Large intestine (tissue), 3 donors: ENCODE measurements around the gene FBP2. TPM values are rescaled to one million over a fixed set of nuclear protein-coding genes. Genes with fewer than 3 reads are reported as not detected.

Source experiments
- DNase-seq, 2 donors: peaks; one replicate each; pipeline versions ENCODE4 v3.0.0 to v3.0.0-alpha.2; 2013
- H3K27ac ChIP-seq: one replicate; pipeline ENCODE4 v1.5.1; 2013; ENCODE audit warnings: low read length
- H3K27me3 ChIP-seq: 2 replicates; pipeline ENCODE4 v1.6.1; 2013; ENCODE audit warnings: low read length; ENCODE audit not compliant: control insufficient read depth, insufficient read depth
- H3K36me3 ChIP-seq: 2 replicates; pipeline ENCODE4 v1.6.1; 2013; ENCODE audit warnings: low read length; ENCODE audit not compliant: control insufficient read depth, insufficient read depth
- H3K4me1 ChIP-seq: one replicate; pipeline ENCODE4 v1.6.1; 2013; ENCODE audit warnings: low read length; ENCODE audit not compliant: control insufficient read depth, insufficient read depth
- H3K4me3 ChIP-seq: one replicate; pipeline ENCODE4 v1.5.1; 2013; ENCODE audit warnings: low read length
- H3K9me3 ChIP-seq: one replicate; pipeline ENCODE4 v1.6.1; 2013; ENCODE audit warnings: mild to moderate bottlenecking, low read depth, low read length, moderate library complexity; ENCODE audit not compliant: control insufficient read depth
- WGBS: methylation state at CpG from one replicate; pipeline ENCODE4 v1.1.5; 2013; ENCODE audit warnings: low lambda C conversion rate; ENCODE audit not compliant: insufficient coverage; 5-methylcytosine and 5-hydroxymethylcytosine counted together
- polyA plus RNA-seq: library from polyadenylated mRNA; unstranded; fragments of 120-200 nt; gene quantifications from one replicate; pipeline ENCODE4 v1.2.1, GENCODE V29; 2013

Gene FBP2
- polyA plus RNA-seq, 1 donor = 0.25 TPM

GRCh38 chr9:94588681-94589080 is 4.9 kb downstream of the FBP2 start:
- Histone ChIP-seq H3K9me3 (no peaks in the 10 kb centered on the region), H3K27ac (no peak overlapping the region), H3K27me3 (no peaks in the 10 kb centered on the region), H3K4me3 (no peak overlapping the region), H3K4me1 (no peaks in the 10 kb centered on the region), H3K36me3 (no peaks in the 10 kb centered on the region)
- DNase-seq = no peak
- 80% methylated on average over 1 of the region's 9 CpGs for WGBS

- no peak for DNase-seq
- WGBS = 0% methylated on average over 1 of the region's 9 CpGs
- Histone ChIP-seq H3K4me1 (no peaks in the 10 kb centered on the region), H3K27me3 (no peaks in the 10 kb centered on the region), H3K4me3 (no peak overlapping the region), H3K9me3 (no peaks in the 10 kb centered on the region), H3K27ac (no peak overlapping the region), H3K36me3 (no peaks in the 10 kb centered on the region)
Measured at GRCh38 chr9:94586814-94587213, 6.8 kb downstream of the FBP2 start.

DNA sequence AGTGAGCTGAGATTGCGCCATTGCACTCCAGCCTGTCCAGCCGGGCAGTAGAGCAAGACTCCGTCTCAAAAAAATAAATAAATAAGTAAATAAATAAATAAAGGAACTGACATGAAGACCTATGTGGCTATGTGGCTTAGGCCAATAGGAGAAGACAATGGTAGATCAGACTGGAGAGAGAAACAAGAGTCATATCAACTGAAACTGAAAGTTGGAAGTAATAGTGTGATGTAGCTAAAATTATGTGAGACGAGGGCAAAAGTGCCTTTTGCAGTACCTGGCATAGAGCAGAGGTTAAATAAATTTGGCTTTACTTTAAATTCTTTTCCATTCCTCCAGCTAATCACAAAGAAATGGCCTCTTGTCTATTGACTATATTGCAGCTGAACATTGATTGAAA is 7.3 kb downstream of the FBP2 start:
- peak in 1 of 2 donors; percentile 35 for DNase-seq
- no peak overlapping the region for H3K27ac ChIP-seq
- H3K36me3 ChIP-seq = no peaks in the 10 kb centered on the region
- 100% methylated on average over 2 of the region's 4 CpGs for WGBS
- H3K4me3 ChIP-seq = no peak overlapping the region
- no peaks in the 10 kb centered on the region for H3K4me1 ChIP-seq
- H3K9me3 ChIP-seq = no peaks in the 10 kb centered on the region
- H3K27me3 ChIP-seq = no peaks in the 10 kb centered on the region

DNA sequence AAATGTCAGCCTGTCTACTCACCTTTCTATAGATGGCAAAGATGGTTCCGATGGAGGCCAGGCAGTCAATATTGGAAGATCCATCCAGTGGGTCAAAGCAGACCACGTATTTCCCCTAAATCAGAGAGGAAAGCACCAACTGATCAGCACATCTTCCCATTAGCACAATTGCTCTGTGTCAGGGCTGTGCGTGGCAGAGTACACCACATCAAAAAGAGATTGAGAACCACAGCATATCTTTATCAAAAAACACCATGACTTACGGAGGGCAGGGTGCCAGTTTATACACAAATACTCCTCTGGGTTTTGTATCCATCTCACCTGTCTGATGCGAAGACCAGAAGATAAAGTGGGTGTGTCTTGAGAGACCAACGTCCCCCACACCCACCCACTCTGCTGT is 9.1 kb downstream of the FBP2 start:
- no peaks in the 10 kb centered on the region for H3K9me3 ChIP-seq
- H3K27ac ChIP-seq = no peak overlapping the region
- no peak overlapping the region for H3K4me3 ChIP-seq
- H3K36me3 ChIP-seq = no peaks in the 10 kb centered on the region
- no peak for DNase-seq
- no peaks in the 10 kb centered on the region for H3K4me1 ChIP-seq
- no CpG with 5 or more reads among the region's 6 CpGs for WGBS
- no peaks in the 10 kb centered on the region for H3K27me3 ChIP-seq

DNA sequence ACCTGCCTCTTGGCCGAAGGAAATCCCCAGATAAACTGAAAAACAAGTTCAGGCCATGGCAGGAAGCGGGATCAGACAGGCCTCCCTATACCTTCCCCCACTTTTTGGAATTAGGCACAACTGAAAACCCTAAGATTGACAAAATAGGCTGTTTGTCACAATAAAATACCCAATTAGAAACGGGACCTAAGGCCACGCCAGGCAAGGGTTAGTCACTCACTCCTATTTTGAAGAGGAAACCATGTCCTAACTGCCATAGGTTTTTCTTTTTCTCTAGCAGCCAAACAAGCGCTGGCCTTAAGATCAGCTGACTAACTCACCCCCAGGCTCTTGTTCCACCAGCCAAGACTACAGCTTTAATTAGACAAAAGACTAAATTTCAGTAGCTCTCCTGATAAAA is 11.9 kb downstream of the FBP2 start:
- Histone ChIP-seq H3K4me1 (peaks cover 5% of the 10 kb centered on the region), H3K27me3 (no peaks in the 10 kb centered on the region), H3K27ac (no peak overlapping the region), H3K4me3 (no peak overlapping the region), H3K9me3 (no peaks in the 10 kb centered on the region), H3K36me3 (no peaks in the 10 kb centered on the region)
- DNase-seq = no peak
- 100% methylated on average over 1 of the region's 5 CpGs for WGBS

GRCh38 chr9:94577571-94577970 is 16.1 kb downstream of the FBP2 start:
- 60% methylated on average over 2 of the region's 2 CpGs for WGBS
- DNase-seq = no peak
- Histone ChIP-seq H3K27ac (no peak overlapping the region), H3K27me3 (no peaks in the 10 kb centered on the region), H3K4me3 (no peak overlapping the region), H3K9me3 (no peaks in the 10 kb centered on the region), H3K4me1 (peaks cover 5% of the 10 kb centered on the region), H3K36me3 (no peaks in the 10 kb centered on the region)

GRCh38 chr9:94577036-94577435 is 16.6 kb downstream of the FBP2 start:
- peak in 1 of 2 donors; percentile 48 for DNase-seq
- Histone ChIP-seq H3K9me3 (no peaks in the 10 kb centered on the region), H3K4me1 (peaks cover 5% of the 10 kb centered on the region), H3K27ac (no peak overlapping the region), H3K36me3 (no peaks in the 10 kb centered on the region), H3K27me3 (no peaks in the 10 kb centered on the region), H3K4me3 (no peak overlapping the region)
- no CpG with 5 or more reads among the region's 1 CpG for WGBS

GRCh38 chr9:94576131-94576530 is 17.5 kb downstream of the FBP2 start:
- no peak overlapping the region for H3K4me3 ChIP-seq
- no peaks in the 10 kb centered on the region for H3K36me3 ChIP-seq
- H3K9me3 ChIP-seq = no peaks in the 10 kb centered on the region
- no peaks in the 10 kb centered on the region for H3K27me3 ChIP-seq
- DNase-seq = no peak
- no peak overlapping the region for H3K27ac ChIP-seq
- WGBS = no CpG with 5 or more reads among the region's 2 CpGs
- H3K4me1 ChIP-seq = peaks cover 5% of the 10 kb centered on the region

GRCh38 chr9:94568972-94569712 is 24.5 kb downstream of the FBP2 start:
- Histone ChIP-seq H3K4me1 (no peaks in the 10 kb centered on the region), H3K36me3 (no peaks in the 10 kb centered on the region), H3K9me3 (no peaks in the 10 kb centered on the region), H3K4me3 (no peak overlapping the region), H3K27me3 (no peaks in the 10 kb centered on the region), H3K27ac (no peak overlapping the region)
- WGBS = no CpG with 5 or more reads among the region's 17 CpGs
- DNase-seq = no peak

DNA sequence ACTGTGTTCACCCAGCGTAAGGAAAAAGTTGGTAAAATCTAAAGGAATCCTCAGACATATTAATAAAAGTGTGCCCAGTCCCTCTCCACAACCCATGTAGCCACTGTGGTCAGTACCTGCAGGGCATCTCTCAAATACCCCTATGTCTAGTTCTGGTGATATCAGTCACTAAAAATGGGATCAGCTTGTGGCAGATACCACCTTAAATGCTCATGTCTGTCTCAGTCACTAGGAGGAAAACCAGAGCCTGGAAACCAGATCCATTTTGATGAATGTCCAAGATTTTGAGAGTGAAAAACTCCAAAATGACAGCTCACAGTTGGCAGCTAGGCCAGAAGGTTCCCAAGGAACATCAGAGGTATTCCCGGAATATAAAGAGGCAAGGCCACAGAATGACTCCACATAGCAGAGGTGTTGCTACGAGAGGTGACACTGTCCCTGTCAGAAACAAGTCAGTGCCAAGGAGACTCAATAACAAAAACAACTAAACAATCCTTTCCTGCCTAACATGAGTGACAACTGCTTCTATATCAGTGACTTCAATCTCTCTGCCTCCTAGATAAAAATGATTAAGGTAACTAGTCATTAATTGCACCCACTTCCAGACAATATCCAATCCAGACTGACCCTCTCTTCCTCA is 25.3 kb downstream of the FBP2 start:
- Histone ChIP-seq H3K36me3 (no peaks in the 10 kb centered on the region), H3K4me1 (no peaks in the 10 kb centered on the region), H3K9me3 (no peaks in the 10 kb centered on the region), H3K4me3 (no peak overlapping the region), H3K27me3 (no peaks in the 10 kb centered on the region), H3K27ac (no peak overlapping the region)
- DNase-seq = no peak
- no CpG with 5 or more reads among the region's 3 CpGs for WGBS

- no peaks in the 10 kb centered on the region for H3K4me1 ChIP-seq
- no peaks in the 10 kb centered on the region for H3K27me3 ChIP-seq
- no peaks in the 10 kb centered on the region for H3K9me3 ChIP-seq
- H3K36me3 ChIP-seq = no peaks in the 10 kb centered on the region
- DNase-seq = no peak
- H3K27ac ChIP-seq = no peak overlapping the region
- WGBS = no CpG with 5 or more reads among the region's 2 CpGs
- H3K4me3 ChIP-seq = no peak overlapping the region
Measured at GRCh38 chr9:94567271-94567670, 26.4 kb downstream of the FBP2 start.
